Activated T-cell treated with anti-CD3 and anti-CD28 coated beads, Interleukin-2, amount 50 U/mL, for 24 hours (primary cell): ENCODE data around the gene SLC16A8.

Experiments
- DNase-seq: peaks from one replicate; pipeline ENCODE4 v3.0.0-alpha.2; 2020
- H3K27ac Mint-ChIP-seq: 2 replicates; pipeline ENCODE4 v1.8.0; 2020; ENCODE audit warnings: mild to moderate bottlenecking, mixed read lengths
- H3K27me3 Mint-ChIP-seq: 2 replicates; pipeline ENCODE4 v1.8.0; 2020; ENCODE audit warnings: mixed read lengths
- H3K36me3 Mint-ChIP-seq: 2 replicates; pipeline ENCODE4 v1.8.0; 2020; ENCODE audit warnings: low read depth, mixed read lengths
- H3K4me1 Mint-ChIP-seq: 2 replicates; pipeline ENCODE4 v1.8.0; 2020; ENCODE audit warnings: low read depth, mixed read lengths
- H3K4me3 Mint-ChIP-seq: 2 replicates; pipeline ENCODE4 v1.8.0; 2020; ENCODE audit warnings: mild to moderate bottlenecking, moderate library complexity, mixed read lengths
- H3K9me3 Mint-ChIP-seq: 2 replicates; pipeline ENCODE4 v1.8.0; 2020; ENCODE audit warnings: mixed read lengths

The SLC16A8 gene

GRCh38 chr22:38074181-38075104, 9.5 kb downstream of the SLC16A8 start:
- no peak for DNase-seq
- Mint-ChIP-seq H3K4me3 (no peak overlapping the region), H3K27me3 (peaks cover under 1% of the 10 kb centered on the region), H3K27ac (no peak overlapping the region), H3K9me3 (no peaks in the 10 kb centered on the region), H3K36me3 (peaks cover 52% of the 10 kb centered on the region), H3K4me1 (no peaks in the 10 kb centered on the region)

- DNase-seq, result no peak
- Mint-ChIP-seq H3K36me3 (peaks cover 54% of the 10 kb centered on the region), H3K27ac (no peak overlapping the region), H3K27me3 (no peaks in the 10 kb centered on the region), H3K4me1 (no peaks in the 10 kb centered on the region), H3K9me3 (no peaks in the 10 kb centered on the region), H3K4me3 (no peak overlapping the region)
Measured at GRCh38 chr22:38073150-38074130, 10.5 kb downstream of the SLC16A8 start.

DNA sequence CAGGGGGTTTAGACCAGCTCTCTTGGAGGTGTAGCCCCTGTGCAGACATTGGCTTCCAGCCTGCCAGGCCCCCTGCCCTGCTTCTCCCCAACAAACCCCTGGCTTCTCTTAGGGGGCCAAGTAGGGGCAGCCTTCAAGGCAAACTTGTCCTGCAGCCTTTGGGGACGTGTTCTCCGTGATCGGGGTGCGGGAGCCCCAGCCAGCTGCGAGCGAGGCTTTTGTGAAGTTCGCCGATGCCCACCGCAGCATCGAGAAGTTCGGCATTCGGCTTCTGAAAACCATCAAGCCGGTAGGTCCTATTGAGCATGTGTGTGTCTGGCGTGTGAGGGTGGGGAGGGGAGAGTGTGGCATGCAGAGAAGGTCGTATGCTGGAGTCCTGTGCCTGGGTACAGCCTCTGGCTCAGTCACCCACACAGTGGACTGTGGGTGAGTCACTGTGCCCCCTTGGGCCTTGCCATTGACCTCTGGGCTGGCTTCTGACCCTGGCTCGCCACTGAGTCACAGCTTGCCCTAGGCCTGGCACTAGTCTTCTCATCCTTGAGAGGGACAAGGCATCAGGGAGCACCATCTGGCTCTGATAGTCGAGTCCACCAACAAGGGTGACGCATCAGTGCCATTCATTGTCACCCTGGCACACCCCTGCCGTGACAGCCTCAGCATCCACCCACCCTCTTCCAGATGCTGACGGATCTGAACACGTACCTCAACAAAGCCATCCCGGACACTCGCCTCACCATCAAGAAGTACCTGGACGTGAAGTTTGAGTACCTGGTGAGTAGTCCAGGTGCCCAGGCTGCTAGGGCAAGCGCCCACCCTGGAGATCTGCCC, 11.4 kb downstream of the SLC16A8 start:
- Mint-ChIP-seq H3K36me3 (peaks cover 63% of the 10 kb centered on the region), H3K9me3 (no peaks in the 10 kb centered on the region), H3K27me3 (no peaks in the 10 kb centered on the region), H3K4me3 (no peak overlapping the region), H3K27ac (no peak overlapping the region), H3K4me1 (no peaks in the 10 kb centered on the region)
- no peak for DNase-seq

DNA sequence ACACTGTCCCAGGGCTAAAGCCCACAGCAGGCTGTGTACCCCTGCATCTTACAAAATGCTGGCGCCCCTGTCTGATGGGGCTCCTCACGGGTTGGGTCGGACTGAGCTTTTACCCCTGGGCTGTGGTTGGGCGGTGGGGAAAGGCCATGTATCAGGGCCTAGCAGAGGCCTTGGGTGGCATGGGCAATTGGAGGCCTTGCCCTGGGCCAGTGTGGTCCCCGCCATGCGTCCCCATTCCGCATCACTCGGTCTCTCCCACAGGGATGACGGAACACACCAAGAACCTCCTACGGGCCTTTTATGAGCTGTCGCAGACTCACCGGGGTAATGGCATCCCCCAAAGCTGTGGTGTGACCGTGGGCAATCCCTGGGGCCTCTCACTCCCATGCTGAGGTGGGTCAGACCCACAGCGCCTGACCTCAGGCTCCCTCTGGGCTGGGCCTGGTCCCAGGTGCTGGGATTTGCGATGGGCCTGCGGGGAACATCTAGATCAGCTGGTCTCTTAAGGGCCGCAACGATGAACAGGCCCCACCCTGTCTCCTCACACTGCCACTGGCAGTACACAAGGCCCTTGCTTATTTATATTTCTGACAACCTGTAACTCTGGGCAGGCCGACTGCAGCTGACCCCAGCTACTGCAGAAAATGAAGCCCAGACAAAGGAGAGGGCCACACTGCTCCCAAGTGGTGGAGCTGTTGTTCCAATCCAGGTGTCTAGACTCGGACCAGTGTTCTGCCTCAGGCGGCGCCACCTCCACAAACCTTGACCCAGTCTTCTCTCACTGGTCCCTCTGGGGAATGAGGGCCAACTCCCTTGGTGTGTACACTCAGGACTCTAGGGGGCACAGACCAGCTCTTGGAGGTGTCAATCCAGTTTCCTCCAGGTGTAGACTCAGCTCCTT, 12.3 kb downstream of the SLC16A8 start:
- Mint-ChIP-seq H3K27me3 (no peaks in the 10 kb centered on the region), H3K9me3 (no peaks in the 10 kb centered on the region), H3K4me3 (no peak overlapping the region), H3K36me3 (peaks cover 69% of the 10 kb centered on the region), H3K27ac (no peak overlapping the region), H3K4me1 (no peaks in the 10 kb centered on the region)
- DNase-seq, result no peak

- Mint-ChIP-seq H3K9me3 (no peaks in the 10 kb centered on the region), H3K4me3 (no peak overlapping the region), H3K27ac (no peak overlapping the region), H3K36me3 (peaks cover 78% of the 10 kb centered on the region), H3K4me1 (no peaks in the 10 kb centered on the region), H3K27me3 (no peaks in the 10 kb centered on the region)
- DNase-seq, result no peak
Measured at GRCh38 chr22:38070250-38070921, 13.6 kb downstream of the SLC16A8 start.

DNA sequence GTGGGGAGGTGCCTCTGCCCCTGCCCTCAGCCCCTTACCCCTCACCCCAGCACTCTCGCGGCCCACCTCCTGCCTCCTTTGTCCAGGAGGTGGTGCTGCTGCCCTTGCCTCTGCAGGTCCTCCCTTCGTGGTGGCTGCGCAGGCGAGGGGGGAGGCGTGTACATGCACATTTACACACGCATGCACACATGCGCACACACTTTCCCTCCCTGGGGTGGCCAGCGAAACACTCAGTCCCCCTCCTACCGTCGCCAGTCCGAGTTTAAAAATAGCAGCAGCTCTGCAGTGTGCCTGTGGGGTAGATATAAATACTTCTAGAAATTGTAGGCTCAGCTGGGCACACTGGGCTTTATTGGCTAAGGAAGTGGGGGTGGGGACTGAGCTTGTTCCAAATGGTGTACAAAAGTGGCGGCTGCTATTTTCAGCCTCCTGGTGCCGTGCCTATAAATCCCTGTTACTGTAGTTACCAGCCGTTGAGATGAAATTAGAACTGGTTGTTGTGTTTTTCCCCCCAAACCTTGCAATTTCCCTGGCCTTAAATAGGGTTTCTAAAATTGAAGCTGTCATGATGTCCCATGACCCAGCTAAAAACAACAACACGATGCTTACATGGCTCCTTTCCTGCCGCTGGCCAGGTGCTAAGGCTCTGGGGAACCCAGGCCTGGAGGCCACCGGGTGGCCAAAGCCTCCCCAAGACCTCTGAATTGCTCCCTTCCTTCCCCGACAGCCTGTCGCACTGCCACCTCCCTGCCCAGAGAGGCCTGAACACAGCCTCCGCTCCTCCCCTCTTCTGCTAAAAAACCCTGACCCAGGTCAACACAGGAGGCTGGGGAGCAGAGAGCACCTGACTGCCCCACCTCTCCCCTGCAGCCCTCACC, 14.4 kb downstream of the SLC16A8 start:
- no peak for DNase-seq
- Mint-ChIP-seq H3K36me3 (peaks cover 84% of the 10 kb centered on the region), H3K4me3 (no peak overlapping the region), H3K4me1 (no peaks in the 10 kb centered on the region), H3K27ac (no peak overlapping the region), H3K27me3 (no peaks in the 10 kb centered on the region), H3K9me3 (no peaks in the 10 kb centered on the region)

- peaks cover 82% of the 10 kb centered on the region for H3K36me3 Mint-ChIP-seq
- H3K4me3 Mint-ChIP-seq, result no peak overlapping the region
- H3K9me3 Mint-ChIP-seq, result no peaks in the 10 kb centered on the region
Measured at GRCh38 chr22:38068641-38069371, 15.2 kb downstream of the SLC16A8 start.

DNA sequence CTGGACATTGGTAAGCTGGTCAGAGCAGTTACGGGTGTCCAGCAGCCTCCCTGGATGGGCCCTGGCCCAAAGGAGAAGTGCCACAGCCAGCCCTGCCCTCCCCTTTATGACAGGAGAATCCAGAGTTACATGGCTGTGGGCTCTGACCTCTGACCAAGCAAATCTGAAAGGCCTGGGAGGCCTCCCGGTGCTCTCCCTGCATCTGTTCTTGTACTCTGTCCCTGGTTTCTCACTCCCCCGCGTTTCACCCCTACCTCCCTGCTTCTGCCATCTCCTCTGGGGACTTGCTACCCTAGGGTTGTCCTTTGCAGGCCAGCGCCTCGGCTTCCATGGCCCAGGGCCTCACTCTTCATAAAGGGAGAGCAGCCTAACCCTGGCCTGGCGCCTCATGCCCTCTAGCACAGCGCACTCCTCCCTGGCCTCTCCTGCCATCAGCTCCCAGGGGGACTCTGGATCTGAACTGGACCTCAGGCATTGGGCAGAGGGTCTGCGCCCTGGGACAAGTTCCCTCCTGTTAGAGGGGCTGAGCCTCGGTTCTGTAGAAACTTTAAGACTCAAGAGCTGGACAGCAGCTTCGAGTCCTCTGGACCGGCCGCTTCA, 16.1 kb downstream of the SLC16A8 start:
- no peak overlapping the region for H3K4me3 Mint-ChIP-seq

More at GRCh38 chr22:38068641-38069371, 15.2 kb downstream of the SLC16A8 start:
- no peaks in the 10 kb centered on the region for H3K4me1 Mint-ChIP-seq
- no peak overlapping the region for H3K27ac Mint-ChIP-seq
- no peaks in the 10 kb centered on the region for H3K27me3 Mint-ChIP-seq
- no peak for DNase-seq

GRCh38 chr22:38067028-38067415, 17.0 kb downstream of the SLC16A8 start:
- no peak overlapping the region for H3K4me3 Mint-ChIP-seq
- no peaks in the 10 kb centered on the region for H3K27me3 Mint-ChIP-seq
- no peak for DNase-seq
- peaks cover 75% of the 10 kb centered on the region for H3K36me3 Mint-ChIP-seq
- H3K9me3 Mint-ChIP-seq, result no peaks in the 10 kb centered on the region
- H3K27ac Mint-ChIP-seq, result no peak overlapping the region
- H3K4me1 Mint-ChIP-seq, result no peaks in the 10 kb centered on the region

More for the DNA sequence above, 16.1 kb downstream of the SLC16A8 start:
- H3K27ac Mint-ChIP-seq, result no peak overlapping the region
- no peaks in the 10 kb centered on the region for H3K9me3 Mint-ChIP-seq
- H3K36me3 Mint-ChIP-seq, result peaks cover 80% of the 10 kb centered on the region
- DNase-seq, result no peak
- no peaks in the 10 kb centered on the region for H3K27me3 Mint-ChIP-seq
- H3K4me1 Mint-ChIP-seq, result no peaks in the 10 kb centered on the region

- no peaks in the 10 kb centered on the region for H3K4me1 Mint-ChIP-seq
- no peak overlapping the region for H3K4me3 Mint-ChIP-seq
- no peak overlapping the region for H3K27ac Mint-ChIP-seq
- H3K36me3 Mint-ChIP-seq, result peaks cover 74% of the 10 kb centered on the region
- H3K9me3 Mint-ChIP-seq, result no peaks in the 10 kb centered on the region
- no peaks in the 10 kb centered on the region for H3K27me3 Mint-ChIP-seq
- DNase-seq, result no peak
Measured at GRCh38 chr22:38066381-38067027, 17.5 kb downstream of the SLC16A8 start.

DNA sequence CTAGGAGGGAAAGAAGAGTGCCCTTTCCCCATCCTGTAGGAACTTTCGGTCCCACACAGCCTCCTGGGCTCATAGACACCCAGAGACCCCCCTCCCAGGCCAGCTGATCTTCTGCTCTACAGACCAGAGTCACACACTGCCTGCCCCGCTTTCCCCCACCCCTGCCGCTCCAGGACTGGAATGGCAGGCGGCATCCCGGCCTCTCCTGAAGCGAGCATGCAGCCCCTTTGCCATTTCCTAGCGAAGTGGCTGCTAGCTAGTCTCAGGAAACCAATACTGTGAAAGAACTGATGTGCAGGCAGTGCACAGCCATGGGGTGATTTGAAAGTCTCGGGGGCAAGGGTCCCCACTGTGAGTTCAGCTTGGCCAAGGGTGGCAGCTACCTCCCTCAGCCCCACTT, 18.4 kb downstream of the SLC16A8 start:
- no peaks in the 10 kb centered on the region for H3K4me1 Mint-ChIP-seq
- H3K9me3 Mint-ChIP-seq, result no peaks in the 10 kb centered on the region
- no peak overlapping the region for H3K27ac Mint-ChIP-seq
- no peak overlapping the region for H3K4me3 Mint-ChIP-seq
- no peak for DNase-seq
- H3K27me3 Mint-ChIP-seq, result no peaks in the 10 kb centered on the region
- H3K36me3 Mint-ChIP-seq, result peaks cover 66% of the 10 kb centered on the region
